Testis (tissue), 2 donors: Measurements from ENCODE around the gene CDC27.
"Not testable (repeated sequence)": the region's sequence is repeated elsewhere in the genome, so short reads cannot be mapped to it uniquely, and the experiment has no call there.

Experiments used
- POLR2A ChIP-seq: fragments of 450-650 bp; IDR thresholded peaks from one replicate; pipeline ENCODE4 v1.6.1; 2017; ENCODE audit warnings: antibody characterized with exemption, mild to moderate bottlenecking, moderate library complexity
- TF ChIP-seq, protein P1 (sequence below), 3 experiments: fragments of 450-650 bp in 2 of 3; fragments of 200-600 bp in 1 of 3; sonication (generic) in 1 of 3; IDR thresholded peaks; one replicate each; pipeline ENCODE4 v1.5.1; 2016 to 2019; ENCODE audit warnings: antibody characterized with exemption in 3 of 3, mild to moderate bottlenecking in 2 of 3, moderate library complexity in 1 of 3

DNA sequence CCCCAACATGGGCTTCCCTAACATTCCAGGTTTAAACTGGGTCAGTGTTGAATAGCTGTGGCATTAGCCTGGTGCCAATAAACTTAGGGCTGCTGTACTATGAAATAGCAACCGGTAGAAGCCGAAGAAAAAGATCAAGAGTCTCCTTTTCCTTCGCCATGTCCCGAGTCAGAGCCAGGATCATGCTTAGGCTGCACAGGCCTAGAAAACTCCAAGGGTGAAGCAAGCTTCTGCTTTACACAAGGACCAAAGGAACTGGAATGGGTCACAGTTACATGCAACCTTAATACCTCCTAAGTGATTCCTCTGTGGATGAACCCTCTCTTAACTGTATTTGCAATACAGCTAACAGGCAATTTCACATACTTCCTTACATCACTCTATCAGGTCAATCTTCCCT lies 115.5 kb downstream of the CDC27 start:
- TF ChIP-seq, protein P1, sequence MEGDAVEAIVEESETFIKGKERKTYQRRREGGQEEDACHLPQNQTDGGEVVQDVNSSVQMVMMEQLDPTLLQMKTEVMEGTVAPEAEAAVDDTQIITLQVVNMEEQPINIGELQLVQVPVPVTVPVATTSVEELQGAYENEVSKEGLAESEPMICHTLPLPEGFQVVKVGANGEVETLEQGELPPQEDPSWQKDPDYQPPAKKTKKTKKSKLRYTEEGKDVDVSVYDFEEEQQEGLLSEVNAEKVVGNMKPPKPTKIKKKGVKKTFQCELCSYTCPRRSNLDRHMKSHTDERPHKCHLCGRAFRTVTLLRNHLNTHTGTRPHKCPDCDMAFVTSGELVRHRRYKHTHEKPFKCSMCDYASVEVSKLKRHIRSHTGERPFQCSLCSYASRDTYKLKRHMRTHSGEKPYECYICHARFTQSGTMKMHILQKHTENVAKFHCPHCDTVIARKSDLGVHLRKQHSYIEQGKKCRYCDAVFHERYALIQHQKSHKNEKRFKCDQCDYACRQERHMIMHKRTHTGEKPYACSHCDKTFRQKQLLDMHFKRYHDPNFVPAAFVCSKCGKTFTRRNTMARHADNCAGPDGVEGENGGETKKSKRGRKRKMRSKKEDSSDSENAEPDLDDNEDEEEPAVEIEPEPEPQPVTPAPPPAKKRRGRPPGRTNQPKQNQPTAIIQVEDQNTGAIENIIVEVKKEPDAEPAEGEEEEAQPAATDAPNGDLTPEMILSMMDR (IDR thresholded peaks at IDR 0.05), result not testable (repeated sequence)
- TF ChIP-seq POLR2A, result not testable (repeated sequence)
